ENCODE data around the gene DMRT1.

Gene DMRT1

GRCh38 chr9:899440-900184, 58.1 kb downstream of the DMRT1 start:
- TF ChIP-seq, protein P1, sequence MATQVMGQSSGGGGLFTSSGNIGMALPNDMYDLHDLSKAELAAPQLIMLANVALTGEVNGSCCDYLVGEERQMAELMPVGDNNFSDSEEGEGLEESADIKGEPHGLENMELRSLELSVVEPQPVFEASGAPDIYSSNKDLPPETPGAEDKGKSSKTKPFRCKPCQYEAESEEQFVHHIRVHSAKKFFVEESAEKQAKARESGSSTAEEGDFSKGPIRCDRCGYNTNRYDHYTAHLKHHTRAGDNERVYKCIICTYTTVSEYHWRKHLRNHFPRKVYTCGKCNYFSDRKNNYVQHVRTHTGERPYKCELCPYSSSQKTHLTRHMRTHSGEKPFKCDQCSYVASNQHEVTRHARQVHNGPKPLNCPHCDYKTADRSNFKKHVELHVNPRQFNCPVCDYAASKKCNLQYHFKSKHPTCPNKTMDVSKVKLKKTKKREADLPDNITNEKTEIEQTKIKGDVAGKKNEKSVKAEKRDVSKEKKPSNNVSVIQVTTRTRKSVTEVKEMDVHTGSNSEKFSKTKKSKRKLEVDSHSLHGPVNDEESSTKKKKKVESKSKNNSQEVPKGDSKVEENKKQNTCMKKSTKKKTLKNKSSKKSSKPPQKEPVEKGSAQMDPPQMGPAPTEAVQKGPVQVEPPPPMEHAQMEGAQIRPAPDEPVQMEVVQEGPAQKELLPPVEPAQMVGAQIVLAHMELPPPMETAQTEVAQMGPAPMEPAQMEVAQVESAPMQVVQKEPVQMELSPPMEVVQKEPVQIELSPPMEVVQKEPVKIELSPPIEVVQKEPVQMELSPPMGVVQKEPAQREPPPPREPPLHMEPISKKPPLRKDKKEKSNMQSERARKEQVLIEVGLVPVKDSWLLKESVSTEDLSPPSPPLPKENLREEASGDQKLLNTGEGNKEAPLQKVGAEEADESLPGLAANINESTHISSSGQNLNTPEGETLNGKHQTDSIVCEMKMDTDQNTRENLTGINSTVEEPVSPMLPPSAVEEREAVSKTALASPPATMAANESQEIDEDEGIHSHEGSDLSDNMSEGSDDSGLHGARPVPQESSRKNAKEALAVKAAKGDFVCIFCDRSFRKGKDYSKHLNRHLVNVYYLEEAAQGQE (IDR thresholded peaks at IDR 0.05; ENCODE audit: insufficient read depth in 1 of 2, low read depth in 2 of 2, low read length in 2 of 2) = no peak
- TF ChIP-seq TAF1 (IDR thresholded peaks at IDR 0.05; ENCODE audit: borderline replicate concordance, insufficient read depth, low read length) (no peak), FOXP2 (optimal IDR thresholded peaks at IDR 0.05; ENCODE audit: borderline replicate concordance, extremely low read depth, extremely low read length, insufficient read depth) (no peak), SIN3A (IDR thresholded peaks at IDR 0.05; ENCODE audit: borderline replicate concordance, insufficient read depth, low read length) (no peak), POLR2AphosphoS5 (IDR thresholded peaks at IDR 0.05; ENCODE audit: low read depth, low read length) (no peak)

GRCh38 chr9:903886-904285, 62.4 kb downstream of the DMRT1 start:
- no peak for TF ChIP-seq POLR2AphosphoS5 (IDR thresholded peaks at IDR 0.05; ENCODE audit: low read depth, low read length)
- TF ChIP-seq, protein P1 (IDR thresholded peaks at IDR 0.05; ENCODE audit: insufficient read depth in 1 of 2, low read depth in 2 of 2, low read length in 2 of 2) = no peak
- no peak for TF ChIP-seq SIN3A (IDR thresholded peaks at IDR 0.05; ENCODE audit: borderline replicate concordance, insufficient read depth, low read length)
- TF ChIP-seq TAF1 (IDR thresholded peaks at IDR 0.05; ENCODE audit: borderline replicate concordance, insufficient read depth, low read length) = no peak
- TF ChIP-seq FOXP2 (optimal IDR thresholded peaks at IDR 0.05; ENCODE audit: borderline replicate concordance, extremely low read depth, extremely low read length, insufficient read depth) = no peak

DNA sequence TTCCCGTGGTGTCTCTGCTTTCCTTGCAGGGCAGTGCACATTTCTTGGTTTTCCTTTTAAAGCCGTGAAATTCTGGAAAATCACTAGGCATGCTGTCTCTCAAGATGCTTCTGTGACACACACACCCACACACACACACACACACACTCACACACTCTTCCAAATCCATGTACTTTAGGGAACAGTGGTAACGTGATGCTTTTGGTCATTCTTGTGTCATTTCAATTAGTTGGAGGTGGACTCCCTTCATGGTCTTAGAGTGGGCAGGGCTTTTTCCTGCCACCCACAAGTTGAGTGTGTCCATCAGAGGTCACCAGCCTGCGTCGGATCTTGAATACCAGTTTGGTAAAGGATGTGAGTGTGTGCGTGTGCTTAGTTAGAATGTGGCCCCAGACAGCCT, 64.4 kb downstream of the DMRT1 start:
- TF ChIP-seq POLR2AphosphoS5 (IDR thresholded peaks at IDR 0.05; ENCODE audit: low read depth, low read length) (no peak), FOXP2 (optimal IDR thresholded peaks at IDR 0.05; ENCODE audit: borderline replicate concordance, extremely low read depth, extremely low read length, insufficient read depth) (no peak), SIN3A (IDR thresholded peaks at IDR 0.05; ENCODE audit: borderline replicate concordance, insufficient read depth, low read length) (no peak), TAF1 (IDR thresholded peaks at IDR 0.05; ENCODE audit: borderline replicate concordance, insufficient read depth, low read length) (no peak)

- no peak for TF ChIP-seq FOXP2 (optimal IDR thresholded peaks at IDR 0.05; ENCODE audit: borderline replicate concordance, extremely low read depth, extremely low read length, insufficient read depth)
- no peak for TF ChIP-seq POLR2AphosphoS5 (IDR thresholded peaks at IDR 0.05; ENCODE audit: low read depth, low read length)
- no peak for TF ChIP-seq TAF1 (IDR thresholded peaks at IDR 0.05; ENCODE audit: borderline replicate concordance, insufficient read depth, low read length)
- TF ChIP-seq, protein P1 (IDR thresholded peaks at IDR 0.05; ENCODE audit: insufficient read depth in 1 of 2, low read depth in 2 of 2, low read length in 2 of 2) = no peak
- no peak for TF ChIP-seq SIN3A (IDR thresholded peaks at IDR 0.05; ENCODE audit: borderline replicate concordance, insufficient read depth, low read length)
Observed at GRCh38 chr9:908536-909205, 67.2 kb downstream of the DMRT1 start.

DNA sequence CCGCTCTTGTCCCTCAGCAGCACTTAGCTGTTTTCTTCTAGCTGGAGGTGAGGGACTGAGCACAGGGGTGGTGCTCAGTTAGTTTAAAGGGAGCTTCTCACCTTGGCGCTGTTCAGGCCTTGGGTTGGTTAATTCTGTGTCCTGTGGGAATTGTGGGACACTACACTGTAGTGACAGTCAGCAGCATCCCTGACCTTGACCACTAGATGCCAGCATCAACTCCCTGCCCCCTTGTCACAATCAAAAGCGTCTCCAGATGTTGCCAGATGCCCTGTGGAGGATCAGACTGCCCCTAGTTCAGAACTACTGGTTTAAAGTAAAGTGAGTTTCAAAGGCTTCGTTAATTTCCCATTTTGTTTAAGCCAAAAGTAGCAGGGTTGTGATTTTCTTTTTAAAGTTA, 69.5 kb downstream of the DMRT1 start:
- TF ChIP-seq FOXP2 (optimal IDR thresholded peaks at IDR 0.05; ENCODE audit: borderline replicate concordance, extremely low read depth, extremely low read length, insufficient read depth) (no peak), TAF1 (IDR thresholded peaks at IDR 0.05; ENCODE audit: borderline replicate concordance, insufficient read depth, low read length) (no peak), SIN3A (IDR thresholded peaks at IDR 0.05; ENCODE audit: borderline replicate concordance, insufficient read depth, low read length) (no peak), POLR2AphosphoS5 (IDR thresholded peaks at IDR 0.05; ENCODE audit: low read depth, low read length) (no peak)
- TF ChIP-seq, protein P1 (IDR thresholded peaks at IDR 0.05; ENCODE audit: insufficient read depth in 1 of 2, low read depth in 2 of 2, low read length in 2 of 2) = no peak

Data from PFSK-1 (cell line).